Epithelial cell of prostate (primary cell): ENCODE data around the gene LAMTOR2.

ENCODE experiments used
- DNase-seq: peaks from one replicate; pipeline ENCODE4 v3.0.0-alpha.2; 2011; ENCODE audit warnings: low read depth, low spot score
- H3K27ac ChIP-seq: fragments of 450-650 bp; 2 replicates; pipeline ENCODE4 v1.5.1; 2017; ENCODE audit warnings: mild to moderate bottlenecking

Gene LAMTOR2

DNA sequence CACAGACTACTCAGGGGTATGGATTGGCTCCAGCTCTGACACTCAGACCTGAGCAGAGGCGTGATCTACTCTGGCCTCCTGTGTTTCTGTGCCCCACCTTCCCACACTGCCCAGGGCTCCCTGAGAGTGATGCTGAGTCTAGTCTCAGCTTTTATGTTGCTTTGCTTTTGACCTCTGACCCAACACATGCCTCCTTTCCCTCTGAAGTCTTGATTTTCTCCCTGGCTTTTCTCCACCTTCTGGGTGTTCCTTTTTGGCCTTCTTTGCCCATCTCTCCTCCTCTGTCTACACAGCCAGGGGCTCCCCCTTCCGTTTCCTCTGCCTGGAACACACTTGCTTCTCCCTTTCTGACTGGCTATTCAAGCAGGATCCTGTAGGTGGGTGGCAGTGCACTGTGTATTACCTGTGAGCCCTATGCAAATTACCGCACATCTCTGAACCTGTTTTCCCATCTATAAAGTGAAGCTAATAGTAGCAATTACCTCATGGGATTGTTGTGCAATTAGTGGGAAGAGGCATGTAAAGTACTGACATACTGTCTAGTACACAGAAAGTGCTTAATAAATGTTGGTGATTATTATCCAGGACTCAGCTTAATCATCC lies 41.4 kb downstream of the LAMTOR2 start:
- H3K27ac ChIP-seq, result peak overlapping the region; percentile 64
- DNase-seq, result no peak

DNA sequence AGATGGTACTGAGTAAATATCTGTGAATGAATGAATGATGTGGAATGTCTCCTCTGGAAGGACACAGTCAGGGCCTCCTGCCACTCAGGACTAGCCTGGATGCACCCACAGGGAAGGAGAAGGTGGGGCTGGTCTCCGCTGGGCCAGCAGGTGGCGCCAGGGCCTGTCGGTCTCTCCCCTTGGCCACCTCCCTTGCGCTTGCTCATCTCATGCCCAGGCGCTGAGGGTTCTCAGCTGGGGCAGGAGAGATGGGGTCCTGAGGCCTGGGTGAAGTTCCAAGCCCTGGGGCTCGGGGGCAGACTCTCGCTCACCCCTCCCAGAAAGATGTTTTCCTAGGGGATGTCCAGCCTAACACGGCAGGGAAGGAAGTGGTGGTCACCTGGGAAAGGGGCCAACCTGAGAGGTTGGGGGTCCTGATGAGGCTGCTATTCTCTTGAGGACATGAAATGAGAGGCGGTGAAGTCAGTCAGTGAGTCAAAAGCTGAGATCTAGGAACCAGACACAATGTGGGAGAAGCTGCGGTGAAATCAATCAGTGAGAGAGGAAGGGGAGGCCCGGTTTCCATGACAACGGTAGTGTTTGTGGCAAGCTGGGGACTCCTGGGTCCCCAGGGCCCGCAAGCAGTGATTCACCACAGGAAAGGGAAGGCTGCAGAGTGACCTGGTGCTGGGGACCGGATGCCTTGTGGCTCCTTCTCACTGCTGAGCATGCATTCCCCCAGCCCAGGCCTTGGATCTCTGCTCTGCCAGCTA lies 42.2 kb downstream of the LAMTOR2 start:
- no peak for DNase-seq

GRCh38 chr1:156097499-156098178 lies 43.1 kb downstream of the LAMTOR2 start:
- no peak overlapping the region for H3K27ac ChIP-seq
- DNase-seq, result no peak

More for the DNA sequence above, 42.2 kb downstream of the LAMTOR2 start:
- peak overlapping the region; percentile 64 for H3K27ac ChIP-seq

DNA sequence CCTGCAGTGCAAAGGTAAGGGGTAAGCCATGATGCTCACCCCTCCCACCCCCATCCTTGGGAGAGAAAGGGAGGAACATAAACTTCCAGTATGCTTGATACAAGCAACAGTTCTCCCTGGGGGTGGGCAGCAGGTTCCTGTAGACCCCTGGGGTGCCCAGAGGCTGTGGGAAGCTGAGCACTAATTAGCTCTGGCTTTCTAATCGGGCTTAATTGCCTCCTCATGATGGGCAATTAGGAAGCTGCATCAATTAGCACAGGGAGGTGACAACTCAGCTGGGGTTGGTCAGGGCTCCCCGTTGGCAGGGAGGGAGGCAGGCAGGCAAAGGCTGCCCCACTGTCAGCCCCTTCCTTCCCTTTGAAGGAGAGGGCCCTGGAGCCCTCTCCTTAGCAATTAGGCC lies 44.2 kb downstream of the LAMTOR2 start:
- no peak for DNase-seq

GRCh38 chr1:156099282-156099681 lies 44.7 kb downstream of the LAMTOR2 start:
- H3K27ac ChIP-seq, result no peak overlapping the region

More for the DNA sequence above, 44.2 kb downstream of the LAMTOR2 start:
- no peak overlapping the region for H3K27ac ChIP-seq

GRCh38 chr1:156100205-156100995 lies 45.8 kb downstream of the LAMTOR2 start:
- H3K27ac ChIP-seq, result peak overlapping the region; percentile 28
- DNase-seq, result no peak

More at GRCh38 chr1:156099282-156099681, 44.7 kb downstream of the LAMTOR2 start:
- DNase-seq, result no peak

DNA sequence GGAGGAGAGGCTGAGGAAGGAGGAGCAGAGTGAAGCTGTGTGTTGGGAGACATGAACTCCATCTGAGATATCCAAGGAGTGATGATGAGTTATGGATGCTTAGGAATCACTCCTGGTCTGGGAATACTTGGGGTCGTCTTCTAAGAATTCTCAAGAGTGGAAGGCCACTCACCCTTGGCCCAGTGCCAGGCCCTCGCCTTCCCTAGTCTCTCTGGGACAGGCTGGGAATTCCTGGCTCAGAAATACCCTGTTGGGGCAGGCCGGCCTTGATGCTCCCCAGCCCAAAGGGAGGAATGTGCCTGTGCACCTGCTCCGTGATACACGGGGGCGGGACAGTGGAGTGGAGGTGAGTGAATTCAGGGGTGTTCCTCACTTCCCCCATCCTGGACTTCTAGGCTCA lies 47.3 kb downstream of the LAMTOR2 start:
- DNase-seq, result no peak
- no peak overlapping the region for H3K27ac ChIP-seq

GRCh38 chr1:156102633-156103511 lies 48.3 kb downstream of the LAMTOR2 start:
- H3K27ac ChIP-seq, result peak overlapping the region; percentile 84
- DNase-seq, result no peak

- peak overlapping the region; percentile 84 for H3K27ac ChIP-seq
- DNase-seq, result no peak
Observed at GRCh38 chr1:156103521-156103947, 49.0 kb downstream of the LAMTOR2 start.

DNA sequence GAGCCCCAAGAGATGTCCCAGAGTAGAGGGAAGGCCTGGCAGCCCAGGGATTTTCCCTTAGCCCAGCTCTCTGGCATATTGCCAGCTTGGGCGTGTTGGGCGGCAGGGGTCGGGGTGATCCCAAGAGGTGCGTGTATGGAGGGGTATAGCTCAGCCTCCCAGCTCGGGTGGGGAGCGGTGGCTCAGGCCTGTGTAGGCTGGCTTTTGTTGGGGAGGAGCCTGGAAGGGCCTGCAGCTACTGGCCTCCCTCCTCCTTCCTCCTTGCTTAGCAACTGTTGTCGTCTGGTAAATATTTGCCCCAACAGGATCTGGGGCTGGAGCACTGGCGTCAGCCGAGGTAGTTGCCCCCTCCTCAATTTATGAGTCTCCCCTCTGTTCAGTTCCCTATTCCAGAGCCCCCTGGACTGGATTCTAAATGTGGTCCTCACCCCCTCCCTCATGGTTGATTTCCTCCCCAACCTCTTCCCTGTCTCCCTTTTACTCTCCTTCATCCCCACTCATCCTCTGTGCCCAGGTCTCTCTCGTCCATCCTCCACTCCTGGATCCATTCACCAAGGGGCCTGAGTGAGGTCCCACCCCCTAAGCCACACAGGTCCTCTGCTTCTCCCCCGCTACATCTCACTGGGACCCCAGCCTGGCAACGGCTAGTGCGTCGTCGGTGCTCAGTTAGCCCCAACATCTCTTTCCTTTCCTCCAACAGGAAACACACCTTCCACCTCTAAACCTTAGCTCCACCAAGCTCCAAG lies 49.7 kb downstream of the LAMTOR2 start:
- DNase-seq, result no peak
- H3K27ac ChIP-seq, result peak overlapping the region; percentile 84

GRCh38 chr1:156104861-156105832 lies 50.6 kb downstream of the LAMTOR2 start:
- DNase-seq, result no peak
- peak overlapping the region; percentile 84 for H3K27ac ChIP-seq

GRCh38 chr1:156106624-156107488 lies 52.3 kb downstream of the LAMTOR2 start:
- no peak for DNase-seq
- peak overlapping the region; percentile 84 for H3K27ac ChIP-seq

- DNase-seq, result no peak
- H3K27ac ChIP-seq, result no peak overlapping the region
Observed at GRCh38 chr1:156108057-156108456, 53.5 kb downstream of the LAMTOR2 start.
